SKM-1 (cell line): ENCODE results near the gene TNFRSF14.

ENCODE experiments used
- DNase-seq: peaks from one replicate; lab custom pipeline; 2025; ENCODE audit not compliant: unreplicated experiment; lab: John Stamatoyannopoulos, UW

The TNFRSF14 gene

DNA sequence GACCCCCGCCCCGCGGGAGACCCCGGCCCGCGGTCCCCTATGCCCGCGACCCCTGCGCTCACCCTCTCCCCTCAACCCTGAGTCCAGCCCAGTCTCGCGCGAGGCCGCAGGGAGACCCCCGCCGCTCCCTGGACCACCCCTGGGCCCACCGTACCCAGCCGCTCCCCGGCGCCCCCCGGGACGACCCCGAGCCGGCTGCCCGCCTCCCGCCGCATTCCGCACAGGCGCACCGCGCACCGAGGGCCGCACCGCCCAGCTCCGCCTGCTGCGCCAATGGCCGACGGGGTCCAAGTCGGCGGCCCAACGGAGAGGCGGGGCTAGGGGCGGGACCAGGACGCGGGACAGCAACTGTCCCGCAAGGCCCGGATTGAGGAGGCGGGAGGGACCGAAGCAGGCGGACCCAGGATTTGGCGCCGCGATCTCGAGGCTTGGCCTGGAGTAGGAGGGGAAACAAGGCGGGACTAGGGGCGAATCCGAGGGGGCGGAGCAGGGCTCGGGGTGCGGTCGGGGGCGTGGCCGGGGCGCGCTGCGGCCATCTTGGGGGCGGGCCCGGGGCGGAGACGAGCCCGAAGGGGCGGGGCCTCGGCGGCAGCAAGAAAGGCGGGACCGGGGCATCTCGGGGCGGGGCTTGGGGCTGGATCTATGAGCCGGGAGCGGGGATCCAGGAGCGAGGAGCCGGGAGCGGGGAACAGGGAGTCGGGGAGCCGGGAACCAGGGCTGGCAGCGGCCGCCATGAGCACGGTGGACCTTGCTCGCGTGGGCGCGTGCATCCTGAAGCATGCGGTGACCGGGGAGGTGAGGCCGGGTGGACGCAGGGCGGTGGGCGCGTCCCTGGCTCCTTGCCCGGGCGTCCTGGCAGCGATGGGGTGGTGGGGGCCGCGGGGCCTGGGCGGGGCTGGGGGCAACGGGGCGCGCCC lies 30.2 kb downstream of the TNFRSF14 start, which contains the start of gene PRXL2B:
Gene PRXL2B, plus strand, starts transcription at position 624 of the 917 bp plus-strand sequence. Its CDS starts 109 bp downstream, at position 733.
- DNase-seq, result peak; percentile 89

DNA sequence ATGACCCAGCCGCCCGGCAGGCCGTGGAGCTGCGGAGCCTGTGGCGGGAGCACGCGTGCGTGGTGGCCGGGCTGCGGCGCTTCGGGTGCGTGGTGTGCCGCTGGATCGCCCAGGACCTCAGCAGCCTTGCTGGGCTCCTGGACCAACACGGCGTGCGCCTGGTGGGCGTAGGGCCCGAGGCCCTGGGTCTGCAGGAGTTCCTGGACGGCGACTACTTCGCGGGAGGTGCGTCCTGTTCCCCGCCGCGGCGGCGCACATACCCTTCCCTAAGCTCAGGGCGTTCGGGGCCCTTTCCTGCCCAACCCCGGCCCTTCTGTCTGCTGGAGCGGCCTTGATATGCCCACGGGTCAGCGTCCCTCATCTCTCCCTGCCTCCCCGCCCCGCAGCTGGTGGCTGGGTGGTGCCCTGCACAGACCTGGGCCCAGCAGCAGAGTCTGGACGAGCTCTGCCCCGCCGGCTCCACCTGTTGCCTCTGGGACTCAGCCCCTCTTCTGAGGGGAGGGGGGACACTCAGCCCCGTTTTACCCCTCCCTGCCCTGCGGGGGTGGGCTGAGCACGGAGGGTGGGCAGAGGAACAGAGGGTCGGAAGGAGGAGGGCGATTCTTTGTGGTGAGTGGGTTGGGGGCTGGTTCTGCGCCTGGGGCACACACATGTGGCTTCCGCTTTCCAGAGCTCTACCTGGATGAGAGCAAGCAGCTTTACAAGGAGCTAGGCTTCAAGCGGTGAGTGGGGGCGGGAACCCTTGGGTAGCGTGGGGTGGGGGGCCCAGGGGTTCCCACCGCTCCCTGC lies 31.1 kb downstream of the TNFRSF14 start:
- no peak for DNase-seq

GRCh38 chr1:2587860-2588571 lies 31.8 kb downstream of the TNFRSF14 start:
- no peak for DNase-seq

GRCh38 chr1:2588661-2589430 lies 32.7 kb downstream of the TNFRSF14 start:
- no peak for DNase-seq

- no peak for DNase-seq
Observed at GRCh38 chr1:2589431-2590232, 33.5 kb downstream of the TNFRSF14 start.

DNA sequence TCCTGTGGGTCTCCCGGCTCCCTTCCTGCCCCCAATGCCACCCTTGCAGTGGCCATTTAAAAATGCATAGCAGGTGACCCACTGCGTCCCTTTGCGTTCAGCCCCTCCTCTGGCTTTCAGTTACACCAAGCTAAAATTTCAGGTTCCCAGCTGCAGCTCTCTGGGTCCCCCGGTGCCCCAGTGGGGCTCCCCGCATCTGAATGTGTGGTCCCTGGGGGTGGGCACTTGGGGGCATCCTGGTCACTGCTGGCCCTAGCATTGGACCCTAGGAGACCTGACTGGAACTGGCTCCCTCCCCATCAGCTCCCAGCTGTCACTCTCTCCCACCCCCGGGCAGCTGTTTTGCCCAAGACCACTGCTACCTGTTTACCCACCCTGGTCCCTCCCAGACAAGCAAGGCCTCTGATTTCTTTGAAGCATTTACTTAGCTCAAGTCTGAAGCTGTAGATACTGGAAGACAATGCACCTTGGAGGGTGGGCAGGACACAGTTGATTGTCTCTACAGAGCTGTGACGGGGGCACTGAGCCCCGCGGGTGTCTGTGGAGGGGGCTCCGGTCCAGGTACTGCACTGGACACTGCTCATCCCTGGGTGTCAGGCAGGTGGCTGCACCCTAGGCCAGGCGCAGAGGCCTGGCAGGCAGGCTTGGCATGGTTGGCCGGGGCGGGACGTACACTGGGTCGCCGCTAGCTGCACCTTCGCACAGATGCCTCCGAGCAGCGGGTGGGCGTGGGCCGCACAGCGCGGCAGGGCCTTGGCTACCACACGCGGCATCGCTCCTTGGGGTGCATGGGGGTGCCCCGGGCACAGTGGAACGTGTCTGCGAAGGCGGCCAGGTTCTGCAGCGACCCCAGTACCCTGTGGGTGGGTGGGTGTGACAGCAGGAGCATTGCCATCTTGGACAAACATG lies 34.3 kb downstream of the TNFRSF14 start:
- DNase-seq, result no peak

DNA sequence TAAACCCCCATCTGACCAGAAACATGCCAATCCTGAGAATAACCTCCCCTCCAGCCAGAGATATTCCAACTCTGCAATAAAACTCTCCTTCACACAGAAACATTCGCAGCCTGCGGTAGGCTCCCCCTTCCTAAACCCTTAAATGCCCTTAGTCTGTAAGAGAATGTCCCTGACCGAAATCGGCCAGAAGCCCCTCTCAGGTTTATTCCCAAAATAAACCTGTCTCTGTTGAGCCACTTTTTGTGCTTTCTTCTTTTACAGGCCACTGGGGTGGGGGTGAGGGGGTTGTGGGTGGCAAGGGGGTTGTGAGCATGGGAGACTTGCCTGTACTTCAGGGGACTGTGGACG lies 35.0 kb downstream of the TNFRSF14 start:
- DNase-seq, result no peak

- DNase-seq, result no peak
Observed at GRCh38 chr1:2591581-2592261, 35.5 kb downstream of the TNFRSF14 start.

- DNase-seq, result no peak
Observed at GRCh38 chr1:2592672-2593071, 36.5 kb downstream of the TNFRSF14 start.

DNA sequence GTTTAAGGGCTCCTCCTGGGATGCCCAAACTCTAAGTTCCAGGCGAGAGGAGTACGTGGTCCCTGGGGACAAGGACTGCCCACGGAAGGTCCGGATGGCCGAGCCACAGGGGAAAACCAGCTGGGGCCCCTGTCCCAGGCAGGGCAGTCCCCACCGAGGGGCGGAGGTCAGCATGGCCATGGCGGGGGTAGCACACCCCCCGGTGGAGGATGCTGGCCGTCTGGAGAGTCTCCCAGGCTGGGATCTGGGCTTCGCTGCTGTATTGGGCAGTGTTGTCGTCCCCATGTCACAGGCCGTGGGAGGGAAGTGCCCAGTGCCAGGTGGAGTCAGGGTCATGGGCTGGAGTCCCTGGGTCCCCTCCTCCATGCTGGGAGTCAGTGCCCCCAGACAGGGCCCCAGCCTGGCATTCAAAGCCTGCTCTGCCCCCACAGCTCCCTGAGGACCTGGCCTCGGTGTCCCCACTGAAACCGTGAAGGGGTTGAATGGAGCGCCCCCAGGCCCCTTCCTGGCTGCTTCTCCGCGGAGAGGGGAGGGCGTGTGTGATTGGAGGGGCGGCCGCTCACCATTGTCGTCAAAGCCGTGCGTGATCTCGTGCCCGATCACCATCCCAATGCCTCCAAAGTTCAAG lies 37.2 kb downstream of the TNFRSF14 start:
- no peak for DNase-seq

DNA sequence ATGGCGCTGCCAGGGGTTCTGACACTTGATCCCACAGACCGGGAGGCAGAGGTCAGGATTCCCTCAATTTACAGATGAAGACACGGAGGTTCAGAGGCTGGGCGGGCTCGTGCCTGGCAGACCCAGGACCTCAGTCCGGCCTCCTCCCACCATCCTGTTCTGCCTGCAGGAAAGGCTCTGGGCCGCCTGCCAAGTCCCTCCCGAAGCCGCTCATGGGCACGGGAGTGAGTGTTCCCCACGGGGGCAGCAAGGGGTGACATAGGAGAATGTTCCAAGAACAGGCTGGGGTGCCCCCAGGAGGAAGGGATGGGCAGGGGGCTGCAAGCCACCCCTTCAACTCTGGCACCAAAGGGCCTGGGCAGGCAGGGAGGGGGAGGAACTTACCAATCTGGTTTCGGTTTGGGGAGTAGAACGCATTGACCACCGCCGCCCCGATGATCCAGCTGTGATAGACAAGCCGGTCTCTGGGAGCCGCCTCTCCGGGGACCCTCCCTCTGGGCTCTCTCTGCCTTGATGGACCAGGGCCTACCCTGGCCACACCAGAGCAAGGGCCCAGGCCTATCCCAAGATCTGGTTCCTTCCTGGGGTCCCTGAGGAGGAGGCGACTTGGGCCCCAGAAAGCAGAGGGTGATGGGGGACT lies 38.0 kb downstream of the TNFRSF14 start:
- no peak for DNase-seq

DNA sequence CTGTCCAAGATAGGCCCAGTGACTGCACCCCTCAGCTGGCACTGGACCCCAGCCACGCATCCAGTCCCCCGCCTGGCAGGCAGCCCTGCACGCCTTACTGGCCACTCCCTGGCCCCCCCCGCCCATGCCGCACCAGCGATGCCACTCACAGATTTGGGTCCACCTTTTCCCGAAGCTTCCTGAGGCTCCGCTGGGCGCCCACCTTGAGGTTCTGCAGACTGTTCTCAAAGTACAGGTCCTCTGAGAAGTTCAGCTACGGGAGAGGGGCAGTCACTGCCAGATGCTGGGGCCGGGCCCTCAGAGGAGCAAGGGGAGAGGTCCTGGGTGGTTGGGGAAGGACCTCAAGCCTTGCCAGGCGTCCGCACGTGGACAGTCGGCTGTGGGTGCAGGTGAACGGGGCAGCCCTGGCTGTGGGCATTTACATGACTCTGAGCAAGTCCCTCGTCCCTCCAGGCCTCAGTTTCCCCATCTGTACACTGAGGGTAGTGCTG lies 38.5 kb downstream of the TNFRSF14 start:
- DNase-seq, result no peak

- DNase-seq, result no peak
Observed at GRCh38 chr1:2595261-2595811, 39.2 kb downstream of the TNFRSF14 start.

DNA sequence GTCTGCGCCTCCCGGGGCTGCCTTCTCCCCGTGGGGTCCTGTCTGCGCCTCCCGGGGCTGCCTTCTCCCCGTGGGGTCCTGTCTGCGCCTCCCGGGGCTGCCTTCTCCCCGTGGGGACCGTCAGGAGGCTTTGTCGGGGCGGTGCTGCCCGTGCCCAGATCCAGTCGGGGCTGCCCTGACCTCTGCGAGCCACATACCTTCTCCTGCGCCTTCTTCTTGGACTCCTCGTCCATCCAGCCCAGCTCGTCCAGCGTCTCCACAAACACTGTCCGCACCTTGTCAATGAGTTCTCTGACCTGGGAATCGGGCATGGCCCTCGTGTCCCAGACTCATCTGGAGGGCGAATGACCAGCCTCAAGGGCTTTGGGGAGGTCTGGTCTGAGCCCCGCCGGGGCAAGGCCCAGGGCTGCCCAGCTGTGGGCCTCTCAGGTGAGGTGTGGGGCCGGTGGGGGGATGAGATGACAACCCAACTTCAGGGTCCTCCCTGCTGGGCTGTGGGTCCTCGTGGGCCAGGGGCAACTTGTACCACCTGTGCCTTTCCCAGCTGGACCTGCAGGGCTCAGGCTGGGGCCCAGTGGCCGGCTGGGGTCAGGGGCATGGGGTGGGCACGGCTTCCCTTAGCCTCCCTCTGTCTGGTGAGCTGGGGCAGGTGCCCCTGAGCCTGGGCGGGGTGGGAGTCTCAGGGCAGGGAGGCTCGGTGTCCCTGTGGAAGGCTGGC lies 39.8 kb downstream of the TNFRSF14 start:
- no peak for DNase-seq

- no peak for DNase-seq
Observed at GRCh38 chr1:2596530-2597333, 40.6 kb downstream of the TNFRSF14 start.
